Mesodermal cell (in vitro differentiated cells): ENCODE data around the gene EPX.

Source experiments
- H3K27ac ChIP-seq: 2 replicates; pipeline ENCODE4 v1.7.0; 2013; ENCODE audit warnings: mild to moderate bottlenecking, low read depth, low read length, moderate library complexity; ENCODE audit not compliant: severe bottlenecking
- H3K36me3 ChIP-seq: 2 replicates; pipeline ENCODE4 v1.7.1; 2013; ENCODE audit warnings: mild to moderate bottlenecking, low read length, moderate library complexity; ENCODE audit not compliant: control insufficient read depth, insufficient read depth
- H3K4me1 ChIP-seq: one replicate; pipeline ENCODE4 v1.7.1; 2013; ENCODE audit warnings: mild to moderate bottlenecking, low read length; ENCODE audit not compliant: insufficient read depth, control insufficient read depth, poor library complexity, severe bottlenecking
- H3K4me3 ChIP-seq: 2 replicates; pipeline ENCODE4 v1.7.0; 2013; ENCODE audit warnings: low read length, control low read depth, mild to moderate bottlenecking; ENCODE audit not compliant: insufficient read depth, poor library complexity, severe bottlenecking; ENCODE audit errors: extremely low read depth
- H3K9me3 ChIP-seq: 2 replicates; pipeline ENCODE4 v1.7.1; 2013; ENCODE audit warnings: mild to moderate bottlenecking, low read length, moderate library complexity; ENCODE audit not compliant: control insufficient read depth
- WGBS, 2 experiments: methylation state at CpG; one replicate each; pipeline ENCODE4 v1.1.5; 2013; ENCODE audit warnings: missing lambda C conversion rate in 2 of 2; ENCODE audit not compliant: insufficient coverage in 2 of 2; 5-methylcytosine and 5-hydroxymethylcytosine counted together

The EPX gene

GRCh38 chr17:58239987-58240386 lies 47.5 kb downstream of the EPX start:
- no peak overlapping the region for H3K27ac ChIP-seq
- 90 to 91% methylated on average over 1 of the region's 1 CpG for WGBS, 2 experiments
- no peaks in the 10 kb centered on the region for H3K4me1 ChIP-seq
- no peak overlapping the region for H3K4me3 ChIP-seq
- no peaks in the 10 kb centered on the region for H3K36me3 ChIP-seq
- no peaks in the 10 kb centered on the region for H3K9me3 ChIP-seq

GRCh38 chr17:58242171-58242784 lies 49.8 kb downstream of the EPX start:
- WGBS, 2 experiments = 36 to 42% methylated on average over 2 to 4 of the region's 4 CpGs
- no peaks in the 10 kb centered on the region for H3K36me3 ChIP-seq
- H3K9me3 ChIP-seq = no peaks in the 10 kb centered on the region
- H3K27ac ChIP-seq = no peak overlapping the region
- H3K4me1 ChIP-seq = peaks cover 9% of the 10 kb centered on the region
- H3K4me3 ChIP-seq = no peak overlapping the region

GRCh38 chr17:58244963-58245362 lies 52.4 kb downstream of the EPX start:
- H3K9me3 ChIP-seq = no peaks in the 10 kb centered on the region
- H3K36me3 ChIP-seq = no peaks in the 10 kb centered on the region
- WGBS, 2 experiments = 74 to 96% methylated on average over 4 to 5 of the region's 6 CpGs
- peaks cover 15% of the 10 kb centered on the region for H3K4me1 ChIP-seq
- H3K27ac ChIP-seq = no peak overlapping the region
- H3K4me3 ChIP-seq = no peak overlapping the region

- no peak overlapping the region for H3K4me3 ChIP-seq
- H3K9me3 ChIP-seq = no peaks in the 10 kb centered on the region
- no peaks in the 10 kb centered on the region for H3K36me3 ChIP-seq
- no peak overlapping the region for H3K27ac ChIP-seq
- H3K4me1 ChIP-seq = peaks cover 15% of the 10 kb centered on the region
- WGBS, 2 experiments = 68 to 84% methylated on average over 7 to 8 of the region's 10 CpGs
These were observed 53.0 kb downstream of the EPX start for GRCh38 chr17:58245428-58246103.

- no peaks in the 10 kb centered on the region for H3K36me3 ChIP-seq
- no peak overlapping the region for H3K27ac ChIP-seq
- H3K4me3 ChIP-seq = no peak overlapping the region
- no peaks in the 10 kb centered on the region for H3K9me3 ChIP-seq
- 83 to 86% methylated on average over 10 to 11 of the region's 13 CpGs for WGBS, 2 experiments
- peaks cover 15% of the 10 kb centered on the region for H3K4me1 ChIP-seq
These were observed 53.7 kb downstream of the EPX start for GRCh38 chr17:58246104-58246740.

GRCh38 chr17:58246781-58247180 lies 54.3 kb downstream of the EPX start:
- Histone ChIP-seq H3K27ac (no peak overlapping the region), H3K4me3 (no peak overlapping the region), H3K9me3 (no peaks in the 10 kb centered on the region), H3K36me3 (no peaks in the 10 kb centered on the region), H3K4me1 (peaks cover 15% of the 10 kb centered on the region)
- 100% methylated on average over 1 of the region's 1 CpG; no CpG with 5 or more reads in 1 of the 2 experiments for WGBS, 2 experiments

GRCh38 chr17:58247511-58248363 lies 55.2 kb downstream of the EPX start:
- peaks cover 15% of the 10 kb centered on the region for H3K4me1 ChIP-seq
- no peaks in the 10 kb centered on the region for H3K36me3 ChIP-seq
- no peak overlapping the region for H3K27ac ChIP-seq
- no peak overlapping the region for H3K4me3 ChIP-seq
- WGBS, 2 experiments = 86 to 94% methylated on average over 5 to 7 of the region's 10 CpGs
- no peaks in the 10 kb centered on the region for H3K9me3 ChIP-seq

GRCh38 chr17:58248955-58249269 lies 56.4 kb downstream of the EPX start:
- Histone ChIP-seq H3K4me1 (peaks cover 15% of the 10 kb centered on the region), H3K9me3 (no peaks in the 10 kb centered on the region), H3K27ac (no peak overlapping the region), H3K36me3 (no peaks in the 10 kb centered on the region), H3K4me3 (no peak overlapping the region)
- 43% methylated on average over 10 of the region's 10 CpGs for WGBS, 2 experiments

- Histone ChIP-seq H3K27ac (no peak overlapping the region), H3K4me3 (peak overlapping the region; percentile 26), H3K4me1 (peaks cover 15% of the 10 kb centered on the region), H3K9me3 (no peaks in the 10 kb centered on the region), H3K36me3 (no peaks in the 10 kb centered on the region)
- WGBS, 2 experiments = 11 to 16% methylated on average over 41 to 43 of the region's 57 CpGs
These were observed 57.0 kb downstream of the EPX start for GRCh38 chr17:58249270-58250133.
